GM23248 (cell line): ENCODE data around the gene S100A4.

Experiments used
- EZH2 ChIP-seq: fragments of 200-600 bp; sonication (generic); IDR thresholded peaks from 2 replicates; pipeline ENCODE4 v1.6.1; 2018; ENCODE audit warnings: antibody characterized with exemption, mild to moderate bottlenecking; ENCODE audit not compliant: insufficient read depth, poor library complexity, severe bottlenecking
- EZH2phosphoT487 ChIP-seq: fragments of 200-600 bp; sonication (generic); IDR thresholded peaks from 2 replicates; pipeline ENCODE4 v1.6.1; 2018; ENCODE audit warnings: antibody characterized with exemption, moderate library complexity, mild to moderate bottlenecking, low read depth; ENCODE audit not compliant: insufficient read depth

DNA sequence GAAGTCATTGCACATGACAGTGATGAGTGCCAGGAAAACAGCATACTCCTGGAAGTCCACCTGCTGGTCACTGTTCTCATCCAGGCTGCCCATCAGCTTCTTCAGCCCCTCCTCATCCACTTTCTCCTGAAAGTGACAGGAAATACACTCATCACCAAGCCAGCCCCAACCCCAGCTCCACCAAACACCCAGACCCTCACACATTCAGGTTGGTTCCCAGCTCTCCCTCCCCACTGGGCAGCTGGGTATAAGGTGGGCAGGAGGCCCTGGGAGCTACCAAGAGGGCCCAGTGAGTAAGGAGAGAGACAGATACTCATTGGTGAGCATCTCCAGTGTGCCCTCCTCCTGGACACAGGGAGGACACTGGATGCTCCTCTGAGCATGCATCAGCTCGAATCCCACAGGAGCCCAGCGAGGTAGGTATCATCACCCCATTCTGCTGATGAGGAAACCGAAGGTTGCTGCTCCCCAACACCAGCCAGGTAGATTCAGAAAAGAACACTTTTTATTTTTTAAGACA is 15.9 kb upstream of the S100A4 start:
- TF ChIP-seq EZH2 (no peak), EZH2phosphoT487 (no peak)
